ENCODE measurements around the gene PRKAG1. TPM values are rescaled to one million over a fixed set of nuclear protein-coding genes. Genes with fewer than 3 reads are reported as not detected.

The PRKAG1 gene
- total and polyA plus RNA-seq, 2 donors (not counting 1 experiment from before 2014, with no cell fraction given), result 28.5 to 60.0 TPM

- peaks cover 0 to 38% of the 10 kb centered on the region in 2 experiments for H3K36me3 ChIP-seq (replicated peaks in 1 of 2; ENCODE audit: control extremely low read depth in 1 of 2, control insufficient read depth in 1 of 2, extremely low read depth in 1 of 2, insufficient read depth in 2 of 2, low read length in 1 of 2)
- Mint-ChIP-seq H3K4me3 (peak overlapping the region; percentile 91), H3K27me3 (no peaks in the 10 kb centered on the region), H3K27ac (peak overlapping the region; percentile 90), H3K9me3 (ENCODE audit: insufficient read depth) (no peaks in the 10 kb centered on the region), H3K4me1 (peaks cover 27% of the 10 kb centered on the region)
- no peaks in the 10 kb centered on the region for H3K9me3 ChIP-seq (ENCODE audit: control extremely low read depth in 1 of 3, control insufficient read depth in 2 of 3, insufficient read depth in 1 of 3, low read length in 2 of 3)
- H3K27me3 ChIP-seq (replicated peaks in 1 of 4; ENCODE audit: control extremely low read depth in 1 of 4, control insufficient read depth in 3 of 4, insufficient read depth in 4 of 4, low read length in 3 of 4), result no peaks in the 10 kb centered on the region
- H3K27ac ChIP-seq (ENCODE audit: low read length in 2 of 2), result peak overlapping the region; percentile 95 to 99
- peak overlapping the region; percentile 85 for H3K4me2 ChIP-seq (replicated peaks; ENCODE audit: low read depth, low read length, poor library complexity, severe bottlenecking)
- no peak for ATAC-seq (ENCODE audit: low read depth)
- TF ChIP-seq, protein P1, sequence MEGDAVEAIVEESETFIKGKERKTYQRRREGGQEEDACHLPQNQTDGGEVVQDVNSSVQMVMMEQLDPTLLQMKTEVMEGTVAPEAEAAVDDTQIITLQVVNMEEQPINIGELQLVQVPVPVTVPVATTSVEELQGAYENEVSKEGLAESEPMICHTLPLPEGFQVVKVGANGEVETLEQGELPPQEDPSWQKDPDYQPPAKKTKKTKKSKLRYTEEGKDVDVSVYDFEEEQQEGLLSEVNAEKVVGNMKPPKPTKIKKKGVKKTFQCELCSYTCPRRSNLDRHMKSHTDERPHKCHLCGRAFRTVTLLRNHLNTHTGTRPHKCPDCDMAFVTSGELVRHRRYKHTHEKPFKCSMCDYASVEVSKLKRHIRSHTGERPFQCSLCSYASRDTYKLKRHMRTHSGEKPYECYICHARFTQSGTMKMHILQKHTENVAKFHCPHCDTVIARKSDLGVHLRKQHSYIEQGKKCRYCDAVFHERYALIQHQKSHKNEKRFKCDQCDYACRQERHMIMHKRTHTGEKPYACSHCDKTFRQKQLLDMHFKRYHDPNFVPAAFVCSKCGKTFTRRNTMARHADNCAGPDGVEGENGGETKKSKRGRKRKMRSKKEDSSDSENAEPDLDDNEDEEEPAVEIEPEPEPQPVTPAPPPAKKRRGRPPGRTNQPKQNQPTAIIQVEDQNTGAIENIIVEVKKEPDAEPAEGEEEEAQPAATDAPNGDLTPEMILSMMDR (IDR thresholded peaks at IDR 0.05), result peak; percentile 33
- no peak for TF ChIP-seq EZH2 (IDR thresholded peaks at IDR 0.05; ENCODE audit: borderline replicate concordance, insufficient read depth, low read depth, low read length, poor library complexity, severe bottlenecking)
- H2AFZ ChIP-seq (ENCODE audit: insufficient read depth, low read depth, low read length, poor library complexity, severe bottlenecking), result peak overlapping the region; percentile 67
- H4K20me1 ChIP-seq (ENCODE audit: control insufficient read depth, insufficient read depth, low read length, poor library complexity, severe bottlenecking), result peaks cover 5% of the 10 kb centered on the region
- WGBS (ENCODE audit: insufficient coverage), result 35% methylated on average over 4 of the region's 10 CpGs
- H3K4me3 ChIP-seq (ENCODE audit: control extremely low read depth in 1 of 5, extremely low read depth in 1 of 5, insufficient read depth in 1 of 5, low read depth in 2 of 5, low read length in 4 of 5), result peak overlapping the region in 3 of 5 experiments; percentile 79 to 88 (median 86)
- POLR2A ChIA-PET, result interaction anchor here (0.7 to 1.9 kb wide), 6 partner anchors 8 to 111 kb away, joined by 3 to 19 read pairs (median 4); partner anchors contain the start of gene TUBA1B
- peak; percentile 67 for DNase-seq
- intact Hi-C loops (cut with micrococcal nuclease), result loop anchor here (2.0 kb wide), 1 partner anchor 347 kb away; the partner anchor contains the start of gene SPATS2
- H3K79me2 ChIP-seq (ENCODE audit: control insufficient read depth, insufficient read depth, low read length), result peaks cover 37% of the 10 kb centered on the region
- CTCF ChIA-PET, result interaction anchor here (0.6 to 3.2 kb wide), 16 partner anchors 10 to 166 kb away, joined by 3 to 27 read pairs (median 4); partner anchors contain the start of genes FKBP11 and LMBR1L
- H3K9ac ChIP-seq (ENCODE audit: low read length), result peak overlapping the region; percentile 91
- peaks cover 18 to 21% of the 10 kb centered on the region in 2 donors for H3K4me1 ChIP-seq (ENCODE audit: control insufficient read depth in 2 of 2, insufficient read depth in 2 of 2, low read length in 2 of 2)
These were observed 1.1 kb upstream of the PRKAG1 start for GRCh38 chr12:49019443-49020324.

Data from B cell (primary cell).